Measurements from ENCODE around the gene DDIAS.
"Not testable (repeated sequence)": the region's sequence is repeated elsewhere in the genome, so short reads cannot be mapped to it uniquely, and the experiment has no call there.

DNA sequence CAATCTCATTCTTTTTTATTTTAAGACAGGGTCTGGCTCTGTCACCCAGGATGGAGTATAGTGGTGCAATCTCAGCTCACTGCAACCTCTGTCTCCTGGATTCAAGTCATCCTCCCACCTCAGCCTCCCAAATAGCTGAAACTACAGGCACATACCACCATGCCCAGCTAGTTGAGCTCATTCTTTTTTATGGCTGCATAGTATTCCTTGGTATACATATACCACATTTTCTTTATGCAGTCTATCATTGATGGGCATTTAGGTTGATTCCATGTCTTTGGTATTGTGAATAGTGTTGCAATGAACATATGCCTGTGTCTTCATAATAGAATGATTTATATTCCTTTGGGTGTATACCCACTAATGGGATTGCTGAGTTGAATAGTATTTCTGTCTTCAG is 60.5 kb downstream of the DDIAS start:
- TF ChIP-seq CTCF (IDR thresholded peaks at IDR 0.05); EZH2 (IDR thresholded peaks at IDR 0.05; ENCODE audit: borderline replicate concordance, insufficient read depth, low read depth, low read length, poor library complexity, severe bottlenecking): not testable (repeated sequence)
